ENCODE results near the gene IL9R.
"Not testable (repeated sequence)": the region's sequence is repeated elsewhere in the genome, so short reads cannot be mapped to it uniquely, and the experiment has no call there.

The IL9R gene

DNA sequence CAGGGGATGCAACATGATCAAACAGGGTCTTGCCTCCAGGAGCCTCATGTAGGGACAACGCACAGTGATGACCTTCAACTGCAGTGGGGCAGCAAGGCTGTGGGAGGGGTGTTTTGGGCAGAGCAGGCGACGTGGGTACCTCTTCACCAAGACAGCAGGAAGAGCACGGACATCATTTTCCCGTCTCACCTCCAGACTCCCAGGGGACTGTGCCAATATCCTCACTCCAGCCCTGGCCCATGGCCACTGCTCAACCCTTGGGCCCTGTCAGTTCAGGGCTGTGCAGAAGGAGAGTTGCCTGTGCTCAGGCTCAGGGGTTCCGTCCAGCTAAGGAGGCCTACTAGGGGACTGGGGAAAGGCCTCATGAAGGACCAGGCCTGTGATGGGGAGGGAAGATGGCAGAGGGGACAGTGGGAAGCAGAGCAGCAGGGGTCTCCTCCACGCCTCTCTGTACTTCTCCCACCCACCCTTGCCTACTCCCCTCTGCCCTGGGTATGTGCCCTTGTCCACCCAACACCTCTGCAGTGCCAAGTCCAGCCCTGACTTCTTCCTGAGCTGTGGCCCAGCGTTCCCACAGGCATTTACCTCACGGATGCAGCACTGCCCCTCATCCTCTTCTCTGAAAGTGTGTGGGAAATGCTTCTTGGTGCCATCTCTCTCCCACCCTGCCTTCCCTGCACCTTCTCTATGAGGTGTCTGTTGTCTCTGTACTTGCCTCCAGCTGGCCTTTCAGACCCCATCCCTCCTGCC is 1.4 kb downstream of the IL9R start:
- no peak for DNase-seq

DNA sequence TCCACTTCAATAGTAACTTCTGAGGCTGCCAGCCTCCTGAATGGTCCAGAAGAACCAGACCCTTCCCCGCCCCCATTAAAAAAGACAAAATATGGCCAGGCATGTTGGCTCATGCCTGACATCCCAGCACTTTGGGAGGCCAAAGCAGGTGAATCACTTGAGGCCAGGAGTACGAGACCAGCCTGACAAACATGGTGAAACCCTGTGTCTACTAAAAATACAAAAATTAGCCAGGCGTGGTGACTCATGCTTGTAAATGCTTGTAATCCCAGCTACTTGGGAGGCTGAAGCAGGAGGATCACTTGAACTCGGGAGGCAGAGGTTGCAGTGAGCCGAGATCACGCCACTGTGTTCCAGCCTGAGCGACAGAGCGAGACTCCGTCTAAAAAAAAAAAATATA is 2.3 kb downstream of the IL9R start:
- not testable (repeated sequence) for DNase-seq

DNA sequence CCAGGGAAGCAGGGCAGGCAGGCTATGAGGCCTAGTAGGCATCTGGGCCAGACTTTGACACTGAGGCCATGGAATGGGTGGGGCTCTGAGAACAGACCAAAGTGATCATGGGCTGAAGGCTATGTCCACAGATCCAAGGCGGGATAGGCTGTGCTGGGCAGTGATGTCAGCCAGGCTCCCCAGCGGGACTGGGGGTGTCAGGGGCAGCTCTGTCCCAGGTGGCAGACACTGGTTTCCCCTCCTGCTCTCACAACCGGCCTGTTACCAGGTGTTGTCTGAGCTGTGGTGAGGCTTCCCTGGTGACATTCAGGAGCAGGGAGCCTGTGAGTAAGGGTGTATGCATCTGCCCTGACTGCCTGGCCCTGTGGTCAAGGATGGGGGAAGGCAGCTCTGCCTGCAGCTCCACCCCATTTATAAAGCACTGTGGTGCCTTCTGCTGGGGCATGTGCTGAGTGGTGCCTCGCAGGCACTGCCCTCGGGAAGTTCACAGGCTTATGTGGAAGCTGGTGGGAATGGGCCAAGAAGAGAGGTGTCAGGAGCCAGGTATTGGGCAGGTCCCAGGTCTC is 2.9 kb downstream of the IL9R start:
- no peak for DNase-seq

DNA sequence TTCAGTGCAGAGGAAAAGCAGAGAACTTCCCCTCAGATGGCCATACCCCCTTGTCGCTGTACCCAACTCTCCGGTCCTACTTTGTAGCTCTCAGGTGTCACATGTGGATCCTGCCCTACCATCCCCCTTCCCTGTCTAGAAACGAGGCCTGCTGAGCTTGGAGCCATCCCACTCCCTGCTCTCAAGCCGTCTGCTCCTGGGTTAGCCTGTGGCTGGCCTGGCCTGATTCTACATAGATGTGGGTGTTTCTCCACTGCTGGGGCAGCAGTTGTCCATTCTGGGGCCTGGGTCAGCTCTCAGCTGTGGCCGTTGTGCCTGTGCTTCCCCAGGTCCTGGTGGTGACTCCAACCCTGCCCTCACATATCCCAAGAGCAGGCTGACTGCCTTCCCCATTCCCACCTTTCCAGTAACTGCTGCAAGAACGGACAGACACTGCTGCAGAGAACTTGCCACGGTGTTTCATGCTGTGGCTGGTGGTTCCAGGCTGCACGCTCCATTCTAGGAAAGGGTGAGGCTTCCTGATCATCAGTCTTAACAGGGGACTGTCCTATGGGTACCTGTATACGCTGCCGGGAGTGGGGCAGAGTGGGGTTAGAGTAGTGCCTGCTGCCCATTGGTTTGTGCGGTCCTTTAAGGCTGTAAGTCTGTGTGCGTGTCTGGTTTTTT is 3.6 kb downstream of the IL9R start:
- DNase-seq: no peak

DNA sequence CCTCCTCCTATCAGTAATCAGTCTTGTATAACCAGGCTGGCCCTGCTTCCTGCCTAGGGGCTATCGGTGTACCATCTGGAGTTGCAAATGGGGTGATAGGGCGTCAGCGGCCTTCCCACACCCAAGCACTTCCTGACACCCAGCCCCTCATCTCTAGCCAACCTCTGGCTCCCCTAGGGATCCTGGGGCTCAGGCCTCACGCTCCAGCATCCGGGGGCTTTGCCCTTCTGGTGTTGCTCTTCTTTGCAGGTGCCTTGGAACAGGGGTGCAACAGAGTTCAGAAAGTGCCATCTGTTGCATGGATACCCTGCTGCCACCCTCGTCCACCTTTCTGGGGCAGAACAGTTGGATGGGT is 4.1 kb downstream of the IL9R start:
- DNase-seq: no peak

DNA sequence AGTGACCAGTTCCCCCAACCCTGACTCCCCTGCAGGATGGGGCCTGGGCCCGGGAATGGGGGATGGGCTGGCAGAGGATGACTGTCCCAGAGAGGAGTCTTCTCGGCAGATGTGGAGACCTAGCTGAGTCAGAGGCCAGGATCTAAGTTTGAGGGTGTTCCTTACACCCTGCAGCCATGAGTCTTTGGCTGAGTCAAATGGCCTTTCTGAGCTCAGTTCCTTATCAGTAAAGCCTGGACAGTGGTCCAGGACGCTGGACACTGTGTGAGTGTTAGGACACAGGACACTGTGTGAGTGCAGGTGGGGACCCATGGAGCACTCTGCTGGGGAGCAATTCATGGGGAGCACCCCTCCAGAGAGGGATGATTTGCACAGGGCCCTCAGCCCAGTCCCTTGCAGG is 5.0 kb downstream of the IL9R start:
- DNase-seq: no peak

DNA sequence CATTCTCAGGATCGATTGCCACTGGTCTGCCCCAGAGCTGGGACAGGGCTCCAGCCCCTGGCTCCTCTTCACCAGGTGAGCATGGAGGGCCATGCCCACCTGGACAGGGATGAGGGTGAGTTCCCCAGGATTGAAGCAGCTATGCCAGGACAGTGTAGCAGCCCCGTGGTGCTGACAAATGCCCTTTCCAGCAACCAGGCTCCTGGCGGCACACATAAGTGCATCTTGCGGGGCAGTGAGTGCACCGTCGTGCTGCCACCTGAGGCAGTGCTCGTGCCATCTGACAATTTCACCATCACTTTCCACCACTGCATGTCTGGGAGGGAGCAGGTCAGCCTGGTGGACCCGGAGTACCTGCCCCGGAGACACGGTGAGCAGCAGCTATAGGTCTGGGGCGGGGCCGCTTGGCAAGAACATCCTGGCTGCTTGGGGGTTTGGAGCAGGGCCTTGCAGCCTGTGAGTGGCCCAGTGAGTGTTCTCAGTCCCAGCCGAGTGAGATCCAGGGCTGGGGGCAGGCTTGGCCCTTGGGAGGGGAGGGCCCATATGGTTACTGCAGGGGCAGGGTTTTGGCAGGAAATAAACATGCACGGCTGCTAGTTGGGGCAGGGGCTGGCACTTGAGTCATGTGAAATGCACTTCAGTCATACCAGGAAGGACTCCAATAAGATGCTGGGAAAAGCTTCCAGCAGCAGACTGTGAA is 6.1 kb downstream of the IL9R start:
- no peak for DNase-seq

DNA sequence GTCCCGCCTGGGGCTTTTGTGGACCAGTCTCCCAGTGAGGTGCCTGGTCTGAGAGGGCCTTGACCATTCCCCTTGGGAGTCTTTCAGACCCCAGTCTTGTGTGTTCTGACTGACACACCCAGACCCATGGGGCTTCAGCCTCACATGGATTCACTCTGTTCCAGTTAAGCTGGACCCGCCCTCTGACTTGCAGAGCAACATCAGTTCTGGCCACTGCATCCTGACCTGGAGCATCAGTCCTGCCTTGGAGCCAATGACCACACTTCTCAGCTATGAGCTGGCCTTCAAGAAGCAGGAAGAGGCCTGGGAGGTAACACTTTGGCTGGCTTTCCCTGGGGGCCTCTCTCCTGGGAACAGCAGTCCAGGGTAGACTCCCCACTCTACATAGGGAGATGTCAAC is 6.8 kb downstream of the IL9R start:
- no peak for DNase-seq

DNA sequence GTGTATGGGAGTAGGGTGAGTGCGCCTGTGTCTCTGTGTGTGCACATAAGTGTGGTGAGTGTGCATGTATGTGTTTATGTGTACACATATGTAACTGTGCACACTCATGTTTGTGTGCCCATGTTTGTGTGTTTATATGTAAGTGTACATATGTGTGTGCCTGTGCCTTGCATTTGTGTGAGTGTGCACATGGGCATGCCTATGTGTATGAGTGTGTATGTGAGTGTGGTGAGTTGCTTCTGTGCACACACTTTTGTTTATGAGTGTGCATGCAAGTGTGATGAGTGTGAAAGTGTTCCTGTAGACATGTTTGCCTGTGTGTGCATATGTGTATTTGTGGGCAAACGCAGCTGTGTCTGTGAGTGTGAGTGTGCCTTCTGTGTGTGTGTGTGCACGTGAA is 7.2 kb downstream of the IL9R start:
- no peak for DNase-seq

DNA sequence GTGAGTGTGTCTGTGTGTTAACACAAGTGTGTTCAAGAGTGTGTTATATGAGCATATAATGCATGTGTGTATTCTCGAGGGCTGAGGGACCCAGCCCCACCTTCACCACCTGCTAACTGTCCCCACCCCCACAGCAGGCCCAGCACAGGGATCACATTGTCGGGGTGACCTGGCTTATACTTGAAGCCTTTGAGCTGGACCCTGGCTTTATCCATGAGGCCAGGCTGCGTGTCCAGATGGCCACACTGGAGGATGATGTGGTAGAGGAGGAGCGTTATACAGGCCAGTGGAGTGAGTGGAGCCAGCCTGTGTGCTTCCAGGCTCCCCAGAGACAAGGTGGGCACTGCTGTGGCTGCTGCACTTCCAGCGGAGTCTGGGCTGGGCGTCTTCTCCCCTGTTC is 7.6 kb downstream of the IL9R start:
- no peak for DNase-seq

DNA sequence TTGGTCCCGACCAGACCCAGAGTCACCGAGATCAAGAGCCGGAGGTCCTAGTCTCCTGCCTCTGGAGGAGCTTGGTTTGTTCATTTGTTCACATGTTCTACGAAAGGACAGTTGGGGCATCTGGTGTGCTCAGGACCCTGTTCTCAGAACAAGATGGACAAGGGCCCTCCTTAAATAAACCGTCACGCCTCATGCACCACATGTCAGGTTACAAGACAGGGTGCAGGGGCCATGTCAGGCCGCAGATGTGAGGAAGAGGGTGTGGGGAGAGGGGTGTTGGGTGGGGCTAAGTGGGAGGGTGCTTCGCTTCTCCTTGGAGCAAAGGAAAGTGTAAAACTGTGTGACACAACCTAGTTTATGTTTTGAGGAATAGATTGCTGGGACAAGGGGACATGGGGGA is 9.0 kb downstream of the IL9R start:
- not testable (repeated sequence) for DNase-seq

DNA sequence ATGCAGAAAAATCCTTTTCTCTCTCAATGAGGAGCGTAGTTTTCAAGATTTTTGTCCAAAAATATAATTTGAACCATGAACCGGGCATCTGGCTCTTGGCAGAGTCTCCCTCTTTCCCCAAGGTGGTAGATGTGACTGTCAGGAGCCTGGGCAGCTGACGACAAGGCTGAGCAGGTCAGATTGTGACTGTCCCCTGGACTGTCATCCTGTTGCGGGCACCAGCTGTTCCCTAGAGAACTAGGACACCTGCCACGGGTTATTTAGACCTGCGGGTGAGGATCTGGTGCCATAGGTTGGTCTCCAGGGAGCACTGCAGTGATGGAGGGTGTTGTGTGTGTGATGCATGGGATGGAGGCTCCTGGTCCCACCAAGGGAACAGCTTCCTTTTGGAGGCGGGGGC is 10.9 kb downstream of the IL9R start:
- DNase-seq: not testable (repeated sequence)

DNA sequence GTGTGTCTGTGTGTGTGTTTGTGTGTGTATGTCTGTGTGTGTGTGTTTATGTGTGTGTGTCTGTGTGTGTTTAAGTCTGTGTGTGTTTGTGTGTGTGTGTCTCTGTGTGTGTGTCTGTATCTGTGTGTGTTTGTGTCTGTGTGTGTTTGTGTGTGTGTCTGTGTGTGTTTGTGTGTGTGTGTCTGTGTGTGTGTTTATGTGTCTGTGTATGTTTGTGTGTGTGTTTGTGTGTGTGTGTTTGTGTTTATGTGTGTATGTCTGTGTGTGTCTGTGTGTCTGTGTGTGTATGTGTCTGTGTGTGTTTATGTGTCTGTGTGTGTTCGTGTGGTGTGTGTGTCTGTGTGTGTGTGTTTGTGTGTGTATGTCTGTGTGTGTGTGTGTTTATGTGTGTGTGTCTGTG is 11.4 kb downstream of the IL9R start:
- DNase-seq: no peak

DNA sequence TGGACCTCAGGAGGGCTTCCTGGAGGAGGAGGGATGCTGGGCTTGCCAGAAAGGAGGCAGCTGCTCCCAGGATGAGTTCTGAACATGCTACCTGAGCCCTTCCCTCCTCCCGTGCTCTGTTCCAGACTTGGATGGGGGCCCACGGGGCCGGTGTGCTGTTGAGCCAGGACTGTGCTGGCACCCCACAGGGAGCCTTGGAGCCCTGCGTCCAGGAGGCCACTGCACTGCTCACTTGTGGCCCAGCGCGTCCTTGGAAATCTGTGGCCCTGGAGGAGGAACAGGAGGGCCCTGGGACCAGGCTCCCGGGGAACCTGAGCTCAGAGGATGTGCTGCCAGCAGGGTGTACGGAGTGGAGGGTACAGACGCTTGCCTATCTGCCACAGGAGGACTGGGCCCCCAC is 12.2 kb downstream of the IL9R start:
- not testable (repeated sequence) for DNase-seq

DNA sequence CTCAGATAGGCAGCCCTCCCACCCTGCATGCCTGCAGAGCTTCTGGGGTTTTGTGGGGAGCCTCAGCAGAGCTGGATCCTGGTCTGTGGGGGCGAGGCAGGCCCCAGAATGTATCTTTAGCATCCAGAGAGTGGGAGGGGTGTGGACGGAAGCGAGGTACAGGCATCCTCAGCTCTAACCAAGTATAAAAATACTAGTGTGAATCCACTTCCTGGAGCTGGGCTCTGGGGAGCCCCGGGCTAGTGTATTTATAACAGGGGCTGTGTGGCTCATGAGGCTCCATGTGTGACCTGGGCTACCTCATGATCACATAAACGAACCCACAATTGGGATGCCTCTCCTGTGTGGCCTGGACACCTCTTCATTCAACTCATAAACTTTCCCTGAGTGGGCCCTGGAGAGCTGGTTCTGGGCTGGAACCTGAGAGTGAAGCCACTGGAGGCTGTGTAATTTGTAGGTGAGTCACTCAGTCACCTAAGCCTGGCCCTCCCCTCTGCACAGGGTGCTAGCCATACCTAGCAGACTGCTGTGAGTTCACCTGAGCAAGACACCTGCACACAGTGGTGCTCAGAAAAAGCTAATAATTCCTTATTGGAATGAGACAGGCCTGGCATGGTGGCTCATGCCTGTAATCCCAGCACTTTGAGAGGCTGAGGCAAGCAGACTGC is 15.9 kb downstream of the IL9R start:
- not testable (repeated sequence) for DNase-seq

DNA sequence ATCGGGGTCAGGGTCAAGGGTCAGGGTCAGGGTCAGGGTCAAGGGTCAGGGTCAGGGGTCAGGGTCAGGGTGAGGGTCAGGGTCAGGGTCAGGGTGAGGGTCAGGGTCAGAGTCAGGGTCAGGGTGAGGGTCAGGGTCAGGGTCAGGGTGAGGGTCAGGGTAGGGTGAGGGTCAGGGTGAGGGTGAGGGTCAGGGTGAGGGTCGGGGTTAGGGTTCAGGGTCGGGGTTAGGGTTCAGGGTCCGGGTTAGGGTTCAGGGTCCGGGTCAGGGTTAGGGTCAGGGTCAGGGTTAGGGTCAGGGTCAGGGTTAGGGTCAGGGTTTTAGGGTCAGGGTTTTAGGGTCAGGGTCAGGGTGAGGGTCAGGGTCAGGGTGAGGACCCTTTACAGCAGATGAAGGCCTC is 22.4 kb downstream of the IL9R start:
- DNase-seq: not testable (repeated sequence)

DNA sequence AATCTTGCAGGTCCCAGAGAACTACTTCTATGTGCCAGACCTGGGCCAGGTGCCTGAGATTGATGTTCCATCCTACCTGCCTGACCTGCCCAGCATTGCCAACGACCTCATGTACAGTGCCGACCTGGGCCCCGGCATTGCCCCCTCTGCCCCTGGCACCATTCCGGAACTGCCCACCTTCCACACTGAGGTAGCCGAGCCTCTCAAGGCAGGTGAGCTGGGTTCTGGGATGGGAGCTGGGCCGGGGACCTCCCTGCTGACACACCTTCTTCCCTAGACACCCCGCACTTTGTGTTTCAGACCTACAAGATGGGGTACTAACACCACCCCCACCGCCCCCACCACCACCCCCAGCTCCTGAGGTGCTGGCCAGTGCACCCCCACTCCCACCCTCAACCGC is 25.5 kb downstream of the IL9R start:
- not testable (repeated sequence) for DNase-seq

DNA sequence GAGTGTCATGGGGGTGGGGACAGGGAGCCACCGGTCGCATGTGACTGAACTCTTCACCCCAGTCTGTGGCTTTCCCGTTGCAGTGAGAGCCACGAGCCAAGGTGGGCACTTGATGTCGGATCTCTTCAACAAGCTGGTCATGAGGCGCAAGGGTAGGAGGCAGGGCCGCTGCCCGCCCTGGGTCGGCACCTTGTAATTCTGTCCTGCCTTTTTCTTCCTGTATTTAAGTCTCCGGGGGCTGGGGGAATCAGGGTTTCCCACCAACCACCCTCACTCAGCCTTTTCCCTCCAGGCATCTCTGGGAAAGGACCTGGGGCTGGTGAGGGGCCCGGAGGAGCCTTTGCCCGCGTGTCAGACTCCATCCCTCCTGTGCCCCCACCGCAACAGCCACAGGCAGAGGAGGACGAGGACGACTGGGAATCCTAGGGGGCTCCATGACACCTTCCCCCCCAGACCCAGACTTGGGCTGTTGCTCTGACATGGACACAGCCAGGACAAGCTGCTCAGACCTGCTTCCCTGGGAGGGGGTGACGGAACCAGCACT is 27.5 kb downstream of the IL9R start:
- not testable (repeated sequence) for DNase-seq

DNA sequence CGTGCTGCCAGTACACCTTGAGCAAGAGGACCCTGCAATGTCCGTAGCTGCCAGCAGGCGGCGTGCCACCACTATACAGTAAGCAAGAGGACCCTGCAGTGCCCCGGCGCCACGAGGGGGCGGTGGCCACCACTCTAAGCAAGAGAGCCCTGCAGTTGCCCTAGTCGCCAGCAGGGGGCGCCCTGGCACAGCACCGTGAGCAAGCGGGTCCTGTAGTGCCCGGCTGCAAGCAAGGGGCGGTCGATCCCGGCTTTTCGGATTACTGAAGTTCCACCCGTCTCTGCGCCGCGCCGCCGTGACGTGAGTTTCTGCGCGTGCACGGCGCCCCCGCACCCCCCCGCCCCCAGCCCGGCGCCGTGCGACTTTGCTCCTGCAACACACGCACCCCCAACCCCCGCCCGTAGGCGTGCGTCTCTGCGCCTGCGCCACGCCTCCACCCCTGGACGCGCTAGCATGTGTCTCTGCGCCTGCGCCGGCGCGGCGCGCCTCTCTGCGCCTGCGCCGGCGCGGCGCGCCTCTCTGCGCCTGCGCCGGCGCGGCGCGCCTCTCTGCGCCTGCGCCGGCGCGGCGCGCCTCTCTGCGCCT is 31.2 kb downstream of the IL9R start:
- DNase-seq: not testable (repeated sequence)

DNA sequence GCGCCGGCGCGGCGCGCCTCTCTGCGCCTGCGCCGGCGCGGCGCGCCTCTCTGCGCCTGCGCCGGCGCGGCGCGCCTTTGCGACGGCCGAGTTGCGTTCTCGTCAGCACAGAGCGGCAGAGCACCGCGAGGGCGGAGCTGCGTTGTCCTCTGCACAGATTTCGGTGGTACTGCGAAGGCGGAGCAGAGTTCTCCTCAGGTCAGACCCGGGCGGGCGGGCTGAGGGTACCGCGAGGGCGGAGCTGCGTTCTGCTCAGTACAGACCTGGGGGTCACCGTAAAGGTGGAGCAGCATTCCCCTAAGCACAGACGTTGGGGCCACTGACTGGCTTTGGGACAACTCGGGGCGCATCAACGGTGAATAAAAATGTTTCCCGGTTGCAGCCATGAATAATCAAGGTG is 31.8 kb downstream of the IL9R start:
- not testable (repeated sequence) for DNase-seq

DNA sequence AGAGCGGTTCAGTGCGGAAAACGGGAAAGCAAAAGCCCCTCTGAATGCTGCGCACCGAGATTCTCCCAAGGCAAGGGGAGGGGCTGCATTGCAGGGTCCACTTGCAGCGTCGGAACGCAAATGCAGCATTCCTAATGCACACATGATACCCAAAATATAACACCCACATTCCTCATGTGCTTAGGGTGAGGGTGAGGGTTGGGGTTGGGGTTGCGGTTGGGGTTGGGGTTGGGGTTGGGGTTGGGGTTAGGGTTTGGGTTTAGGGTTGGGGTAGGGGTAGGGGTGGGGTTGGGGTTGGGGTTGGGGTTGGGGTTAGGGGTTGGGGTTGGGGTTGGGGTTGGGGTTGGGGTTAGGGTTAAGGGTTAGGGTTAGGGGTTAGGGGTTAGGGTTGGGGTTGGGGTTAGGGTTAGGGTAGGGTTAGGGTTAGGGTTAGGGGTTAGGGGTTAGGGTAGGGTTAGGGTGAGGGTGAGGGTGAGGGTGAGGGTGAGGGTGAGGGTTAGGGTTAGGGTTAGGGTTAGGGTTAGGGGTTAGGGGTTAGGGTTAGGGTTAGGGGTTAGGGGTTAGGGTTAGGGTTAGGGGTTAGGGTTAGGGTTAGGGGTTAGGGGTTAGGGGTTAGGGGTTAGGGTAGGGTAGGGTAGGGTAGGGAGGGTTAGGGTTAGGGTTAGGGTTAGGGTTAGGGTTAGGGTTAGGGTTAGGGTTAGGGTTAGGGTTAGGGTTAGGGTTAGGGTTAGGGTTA is 32.4 kb downstream of the IL9R start:
- DNase-seq: not testable (repeated sequence)

DNA sequence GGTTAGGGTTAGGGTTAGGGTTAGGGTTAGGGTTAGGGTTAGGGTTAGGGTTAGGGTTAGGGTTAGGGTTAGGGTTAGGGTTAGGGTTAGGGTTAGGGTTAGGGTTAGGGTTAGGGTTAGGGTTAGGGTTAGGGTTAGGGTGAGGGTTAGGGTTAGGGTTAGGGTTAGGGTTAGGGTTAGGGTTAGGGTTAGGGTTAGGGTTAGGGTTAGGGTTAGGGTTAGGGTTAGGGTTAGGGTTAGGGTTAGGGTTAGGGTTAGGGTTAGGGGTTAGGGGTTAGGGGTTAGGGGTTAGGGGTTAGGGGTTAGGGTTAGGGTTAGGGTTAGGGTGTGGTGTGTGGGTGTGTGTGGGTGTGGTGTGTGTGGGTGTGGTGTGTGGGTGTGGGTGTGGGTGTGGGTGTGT is 33.0 kb downstream of the IL9R start:
- DNase-seq: not testable (repeated sequence)

Data from NCI-H1417 (cell line).